Measurements from ENCODE around the gene CDH26.

The CDH26 gene

DNA sequence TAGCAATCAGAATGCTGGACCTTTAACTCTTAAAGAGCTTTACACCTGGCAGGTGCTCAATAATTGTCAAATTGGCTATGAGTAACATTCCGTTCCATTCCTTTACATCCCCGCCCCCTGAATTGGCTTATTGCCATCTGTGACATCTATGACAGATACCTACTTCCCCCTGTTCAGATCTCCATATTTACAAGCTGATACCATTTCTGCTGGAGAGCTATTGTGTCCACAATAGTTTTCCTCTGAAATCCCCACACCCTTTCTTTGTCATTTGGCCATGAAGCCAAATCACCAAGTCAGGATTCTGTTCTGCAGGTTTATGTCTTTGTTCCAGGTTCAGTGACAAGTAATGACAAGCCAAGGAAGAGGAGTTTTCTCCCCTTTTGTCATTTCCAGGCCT, 3.2 kb downstream of the CDH26 start:
- no peak for DNase-seq (ENCODE audit: low read depth)
- no peak for TF ChIP-seq CTCF (IDR thresholded peaks at IDR 0.05; ENCODE audit: insufficient read depth, low read depth, low read length, missing control alignments)
- no peak overlapping the region for H3K4me3 ChIP-seq (ENCODE audit: low read depth, low read length)

DNA sequence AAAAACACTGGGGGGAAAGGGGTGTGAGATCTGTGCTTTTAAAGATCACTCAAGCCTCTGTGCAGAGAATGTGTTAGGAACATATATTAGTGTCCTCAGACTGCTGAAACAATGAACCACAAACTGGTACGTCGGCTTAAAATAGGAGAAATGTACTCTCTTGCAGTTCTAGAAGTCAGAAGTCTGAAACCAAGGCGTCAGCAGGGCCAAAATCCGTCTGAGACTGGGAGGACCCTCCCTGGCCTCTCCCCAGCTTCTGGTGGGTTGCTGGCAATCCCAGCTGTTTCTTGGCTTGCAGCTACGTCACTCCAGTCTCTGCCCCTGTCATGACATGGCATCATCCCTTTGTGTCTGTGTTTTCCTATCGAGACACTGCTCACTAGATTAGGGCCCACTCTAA, 3.9 kb downstream of the CDH26 start:
- DNase-seq (ENCODE audit: low read depth), result no peak
- H3K4me3 ChIP-seq (ENCODE audit: low read depth, low read length), result no peak overlapping the region
- TF ChIP-seq CTCF (IDR thresholded peaks at IDR 0.05; ENCODE audit: insufficient read depth, low read depth, low read length, missing control alignments), result no peak

DNA sequence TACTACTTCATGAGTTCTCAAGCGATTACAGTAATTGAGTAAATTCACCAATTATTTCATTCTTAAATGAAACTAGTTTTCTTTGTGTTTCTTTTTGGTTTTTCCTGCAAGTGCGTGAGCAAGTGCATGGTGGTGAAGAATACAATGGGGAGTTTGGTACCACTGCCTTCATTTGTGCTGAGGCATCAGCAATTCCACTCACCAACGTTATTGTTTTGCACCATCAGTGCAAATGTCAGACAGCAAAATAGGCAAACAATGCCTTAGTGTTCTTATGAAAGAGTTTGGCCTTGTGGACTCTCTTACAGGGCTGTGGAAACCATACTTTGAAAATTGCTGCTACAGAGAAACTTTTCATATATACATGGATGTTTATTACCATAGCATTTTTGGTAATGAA, 8.2 kb downstream of the CDH26 start:
- no peak overlapping the region for H3K4me3 ChIP-seq (ENCODE audit: low read depth, low read length)
- TF ChIP-seq CTCF (IDR thresholded peaks at IDR 0.05; ENCODE audit: insufficient read depth, low read depth, low read length, missing control alignments), result no peak
- no peak for DNase-seq (ENCODE audit: low read depth)

- no peak for DNase-seq (ENCODE audit: low read depth)
- no peak overlapping the region for H3K4me3 ChIP-seq (ENCODE audit: low read depth, low read length)
- TF ChIP-seq CTCF (IDR thresholded peaks at IDR 0.05; ENCODE audit: insufficient read depth, low read depth, low read length, missing control alignments), result no peak
Measured at GRCh38 chr20:59971428-59971827, 13.2 kb downstream of the CDH26 start.

- no peak for TF ChIP-seq CTCF (IDR thresholded peaks at IDR 0.05; ENCODE audit: insufficient read depth, low read depth, low read length, missing control alignments)
- no peak overlapping the region for H3K4me3 ChIP-seq (ENCODE audit: low read depth, low read length)
- no peak for DNase-seq (ENCODE audit: low read depth)
Measured at GRCh38 chr20:59972037-59972801, 14.0 kb downstream of the CDH26 start.

GRCh38 chr20:59976156-59976782, 18.0 kb downstream of the CDH26 start:
- H3K4me3 ChIP-seq (ENCODE audit: low read depth, low read length), result no peak overlapping the region
- TF ChIP-seq CTCF (IDR thresholded peaks at IDR 0.05; ENCODE audit: insufficient read depth, low read depth, low read length, missing control alignments), result no peak
- DNase-seq (ENCODE audit: low read depth), result no peak

All from GM12865 (cell line).